Mammary epithelial cell (primary cell): Measurements from ENCODE around the gene ORC1.

Source experiments
- EZH2 ChIP-seq: IDR thresholded peaks from 2 replicates; pipeline ENCODE4 v1.6.1; 2012; ENCODE audit warnings: low read length, inconsistent platforms, borderline replicate concordance
- TF ChIP-seq, protein P1 (sequence below), 2 donors: IDR thresholded peaks in 1 of 2; conservative IDR thresholded peaks in 1 of 2; 2 replicates each; pipeline ENCODE4 v1.5.1; 2011 to 2012; ENCODE audit warnings: inconsistent platforms in 2 of 2, low read length in 2 of 2, mild to moderate bottlenecking in 2 of 2, control low read depth in 1 of 2, low read depth in 1 of 2; ENCODE audit not compliant: insufficient read depth in 1 of 2; ENCODE audit errors: extremely low read depth in 1 of 2

GRCh38 chr1:52426371-52426770 is 22.1 kb upstream of the ORC1 start:
- TF ChIP-seq, protein P1, sequence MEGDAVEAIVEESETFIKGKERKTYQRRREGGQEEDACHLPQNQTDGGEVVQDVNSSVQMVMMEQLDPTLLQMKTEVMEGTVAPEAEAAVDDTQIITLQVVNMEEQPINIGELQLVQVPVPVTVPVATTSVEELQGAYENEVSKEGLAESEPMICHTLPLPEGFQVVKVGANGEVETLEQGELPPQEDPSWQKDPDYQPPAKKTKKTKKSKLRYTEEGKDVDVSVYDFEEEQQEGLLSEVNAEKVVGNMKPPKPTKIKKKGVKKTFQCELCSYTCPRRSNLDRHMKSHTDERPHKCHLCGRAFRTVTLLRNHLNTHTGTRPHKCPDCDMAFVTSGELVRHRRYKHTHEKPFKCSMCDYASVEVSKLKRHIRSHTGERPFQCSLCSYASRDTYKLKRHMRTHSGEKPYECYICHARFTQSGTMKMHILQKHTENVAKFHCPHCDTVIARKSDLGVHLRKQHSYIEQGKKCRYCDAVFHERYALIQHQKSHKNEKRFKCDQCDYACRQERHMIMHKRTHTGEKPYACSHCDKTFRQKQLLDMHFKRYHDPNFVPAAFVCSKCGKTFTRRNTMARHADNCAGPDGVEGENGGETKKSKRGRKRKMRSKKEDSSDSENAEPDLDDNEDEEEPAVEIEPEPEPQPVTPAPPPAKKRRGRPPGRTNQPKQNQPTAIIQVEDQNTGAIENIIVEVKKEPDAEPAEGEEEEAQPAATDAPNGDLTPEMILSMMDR (conservative IDR thresholded peaks at IDR 0.05 in 1 of 2, IDR thresholded peaks at IDR 0.05 in 1 of 2; ENCODE audit: extremely low read depth in 1 of 2, insufficient read depth in 1 of 2, low read depth in 1 of 2, low read length in 2 of 2): no peak
- no peak for TF ChIP-seq EZH2
